Calu3 (cell line): ENCODE results near the gene LIF. TPM values are rescaled to one million over a fixed set of nuclear protein-coding genes. Genes with fewer than 3 reads are reported as not detected.

Source experiments
- Bru-seq: library from RNA; stranded (reverse); fragments of 400-500 nt; gene quantifications from one replicate; lab custom pipeline; 2021; lab: Mats Ljungman, UMichigan
- BruChase-seq, 2 experiments: library from RNA; stranded (reverse); fragments of 400-500 nt; gene quantifications; one replicate each; lab custom pipeline; 2021; lab: Mats Ljungman, UMichigan
- BruUV-seq: library from RNA; stranded (reverse); fragments of 400-500 nt; replicated peaks from 2 replicates; lab custom pipeline; 2021; lab: Mats Ljungman, UMichigan
- CTCF ChIA-PET: fragments of 300-600 bp; sonication (Branson Sonifier 250); formaldehyde crosslinking; loops from one replicate; lab custom pipeline; 2022; ENCODE audit warnings: antibody characterized with exemption; lab: Charles Lee
- DNase-seq: peaks from one replicate; pipeline ENCODE4 v3.0.0; 2022
- H3K27ac Mint-ChIP-seq: one replicate; pipeline ENCODE4 v1.8.0; 2022; ENCODE audit warnings: mixed read lengths; ENCODE audit not compliant: unreplicated experiment
- H3K27me3 Mint-ChIP-seq: one replicate; pipeline ENCODE4 v1.8.0; 2022; ENCODE audit warnings: mixed read lengths; ENCODE audit not compliant: unreplicated experiment
- H3K36me3 Mint-ChIP-seq: one replicate; pipeline ENCODE4 v1.8.0; 2022; ENCODE audit warnings: mild to moderate bottlenecking, moderate library complexity, mixed read lengths; ENCODE audit not compliant: insufficient read depth, unreplicated experiment
- H3K4me1 Mint-ChIP-seq: one replicate; pipeline ENCODE4 v1.8.0; 2022; ENCODE audit warnings: mild to moderate bottlenecking, low read depth, mixed read lengths; ENCODE audit not compliant: unreplicated experiment
- H3K4me3 Mint-ChIP-seq: one replicate; pipeline ENCODE4 v1.8.0; 2022; ENCODE audit warnings: mild to moderate bottlenecking, low read depth, moderate library complexity, mixed read lengths; ENCODE audit not compliant: unreplicated experiment
- H3K9me3 Mint-ChIP-seq: one replicate; pipeline ENCODE4 v1.8.0; 2022; ENCODE audit warnings: low read depth, mixed read lengths; ENCODE audit not compliant: unreplicated experiment
- CTCF ChIP-seq: fragments of 200-600 bp; IDR thresholded peaks from one replicate; pipeline ENCODE4 v1.8.0; 2022; ENCODE audit warnings: antibody characterized with exemption; ENCODE audit not compliant: unreplicated experiment
- intact Hi-C: fragments of 100-400 bp; cut with micrococcal nuclease; formaldehyde crosslinking; loops from one replicate; pipeline ENCODE4 v1.10.0; 2022; ENCODE audit not compliant: unreplicated experiment
- long read RNA-seq: library from polyadenylated mRNA; stranded (forward); transcript quantifications from one replicate; pipeline ENCODE4 v2.0.0, GENCODE V29; 2022
- total RNA-seq: library from RNA; stranded (reverse); gene quantifications from 2 replicates; pipeline ENCODE4 v1.2.3, GENCODE V29; 2022

LIF gene
- total RNA-seq (202 and 260 TPM in 2 replicates), Bru-seq, nascent RNA (percentile 100 among the genes with signal in this experiment), BruChase-seq, experiment 1, labeled RNA remaining after a 6-hour chase (percentile 98 among the genes with signal in this experiment), BruChase-seq, experiment 2, labeled RNA remaining after a 2-hour chase (percentile 99 among the genes with signal in this experiment)
- long read RNA-seq, transcript LIF-201 (3 exons, 3,969 nt) = major isoform, 6 of 169 reads
- long read RNA-seq, partial matches to known transcripts = 8 of 169 reads
- long read RNA-seq, other reads (novel, unspliced or antisense) = 155 of 169 reads

- TF ChIP-seq CTCF = no peak
- Mint-ChIP-seq H3K9me3 (no peaks in the 10 kb centered on the region), H3K27me3 (no peaks in the 10 kb centered on the region), H3K4me3 (peak within 1 kb of the TSS; percentile 78), H3K27ac (peak within 1 kb of the TSS; percentile 98), H3K36me3 (peaks cover 100% of the 10 kb centered on the region), H3K4me1 (peaks cover 77% of the 10 kb centered on the region)
- intact Hi-C loops = no loop called here
- DNase-seq = peak; percentile 71
- CTCF ChIA-PET = interaction anchor here (0.6 to 2.2 kb wide), 6 partner anchors 9 to 49 kb away, joined by 3 to 7 read pairs (median 5); no protein-coding TSS in a partner anchor
- TSS peak; percentile 45 for BruUV-seq
Measured at GRCh38 chr22:30245985-30246813, at the start of gene LIF. Gene LIF (minus strand): TSS chr22:30246759. CDS start chr22:30246695, 64 bp downstream.

GRCh38 chr22:30296324-30296723, 49.8 kb upstream of the LIF start:
- Mint-ChIP-seq H3K27me3 (no peaks in the 10 kb centered on the region), H3K27ac (no peak overlapping the region), H3K4me3 (no peak overlapping the region), H3K9me3 (no peaks in the 10 kb centered on the region), H3K36me3 (peaks cover 59% of the 10 kb centered on the region), H3K4me1 (peaks cover 26% of the 10 kb centered on the region)
- no peak for TF ChIP-seq CTCF
- no TSS peak for BruUV-seq
- DNase-seq = no peak
- intact Hi-C loops = no loop called here
- CTCF ChIA-PET = interaction anchor here (0.5 kb wide), 1 partner anchor 481 kb away, joined by 3 read pairs; no protein-coding TSS in a partner anchor

GRCh38 chr22:30295576-30295975, 49.0 kb upstream of the LIF start:
- Mint-ChIP-seq H3K36me3 (peaks cover 52% of the 10 kb centered on the region), H3K9me3 (no peaks in the 10 kb centered on the region), H3K27me3 (no peaks in the 10 kb centered on the region), H3K27ac (no peak overlapping the region), H3K4me3 (no peak overlapping the region), H3K4me1 (peaks cover 22% of the 10 kb centered on the region)
- CTCF ChIA-PET = interaction anchor here (0.5 kb wide), 1 partner anchor 482 kb away, joined by 3 read pairs; no protein-coding TSS in a partner anchor
- DNase-seq = no peak
- no peak for TF ChIP-seq CTCF
- no TSS peak for BruUV-seq
- intact Hi-C loops = no loop called here

- peaks cover 55% of the 10 kb centered on the region for H3K36me3 Mint-ChIP-seq
- intact Hi-C loops = no loop called here
Measured at GRCh38 chr22:30294830-30295229, 48.3 kb upstream of the LIF start.

More at GRCh38 chr22:30294830-30295229, 48.3 kb upstream of the LIF start:
- H3K4me3 Mint-ChIP-seq = no peak overlapping the region
- CTCF ChIA-PET = interaction anchor here (0.6 kb wide), 1 partner anchor 17 kb away, joined by 5 read pairs; no protein-coding TSS in a partner anchor
- H3K27me3 Mint-ChIP-seq = no peaks in the 10 kb centered on the region
- no peak for TF ChIP-seq CTCF
- no peak overlapping the region for H3K27ac Mint-ChIP-seq
- no peaks in the 10 kb centered on the region for H3K9me3 Mint-ChIP-seq
- no peak for DNase-seq
- BruUV-seq = no TSS peak
- H3K4me1 Mint-ChIP-seq = peaks cover 30% of the 10 kb centered on the region
